NCI-H345 treated with DMSO at 0.1 percent for 48 hours (cell line): ENCODE measurements around the gene UBL4A.
"Not testable (repeated sequence)": the region's sequence is repeated elsewhere in the genome, so short reads cannot be mapped to it uniquely, and the experiment has no call there.

Experiments used
- DNase-seq: peaks from one replicate; lab custom pipeline; 2025; ENCODE audit not compliant: unreplicated experiment; lab: John Stamatoyannopoulos, UW

Gene UBL4A

GRCh38 chrX:154508384-154508745 is 21.9 kb upstream of the UBL4A start:
- no peak for DNase-seq

GRCh38 chrX:154507673-154508383 is 21.4 kb upstream of the UBL4A start:
- no peak for DNase-seq

GRCh38 chrX:154506483-154507332 is 20.3 kb upstream of the UBL4A start:
- DNase-seq: no peak

GRCh38 chrX:154505734-154506133 is 19.3 kb upstream of the UBL4A start:
- DNase-seq: no peak

GRCh38 chrX:154502989-154503388 is 16.6 kb upstream of the UBL4A start:
- DNase-seq: no peak

- no peak for DNase-seq
Observed at GRCh38 chrX:154502098-154502497, 15.7 kb upstream of the UBL4A start.

GRCh38 chrX:154501423-154501822 is 15.0 kb upstream of the UBL4A start:
- DNase-seq: not testable (repeated sequence)

- not testable (repeated sequence) for DNase-seq
Observed at GRCh38 chrX:154496591-154497137, 10.2 kb upstream of the UBL4A start.

GRCh38 chrX:154495472-154495922 is 9.1 kb upstream of the UBL4A start:
- DNase-seq: no peak

GRCh38 chrX:154494715-154495114 is 8.3 kb upstream of the UBL4A start:
- no peak for DNase-seq

GRCh38 chrX:154490414-154491083 is 4.1 kb upstream of the UBL4A start, which contains the start of gene SLC10A3:
TSS of gene SLC10A3 (minus strand) at chrX:154490629. CDS start at chrX:154488940, 1,689 bp downstream.
- DNase-seq: peak; percentile 65

- DNase-seq: no peak
Observed at GRCh38 chrX:154490021-154490413, 3.6 kb upstream of the UBL4A start.

GRCh38 chrX:154489182-154489581 is 2.8 kb upstream of the UBL4A start:
- DNase-seq: no peak

- no peak for DNase-seq
Observed at GRCh38 chrX:154488336-154489075, 2.1 kb upstream of the UBL4A start.

- no peak for DNase-seq
Observed at GRCh38 chrX:154487518-154488290, 1.3 kb upstream of the UBL4A start.

GRCh38 chrX:154486052-154486395 is 391 bp downstream of the UBL4A start:
- no peak for DNase-seq

- DNase-seq: no peak
Observed at GRCh38 chrX:154485150-154486051, 1.0 kb downstream of the UBL4A start.

GRCh38 chrX:154484255-154485149 is 1.9 kb downstream of the UBL4A start:
- no peak for DNase-seq
